ENCODE data around the gene LRIT2.

LRIT2 gene

GRCh38 chr10:84225427-84226173 lies at the start of gene LRIT2:
LRIT2 (minus strand) TSS chr10:84225544; CDS start chr10:84225520, 24 bp downstream.
- no peak for DNase-seq

- no peak for DNase-seq
Observed at GRCh38 chr10:84270708-84271107, 45.4 kb upstream of the LRIT2 start.

GRCh38 chr10:84269773-84270172 lies 44.4 kb upstream of the LRIT2 start:
- no peak for DNase-seq

- DNase-seq: no peak
Observed at GRCh38 chr10:84269162-84269561, 43.8 kb upstream of the LRIT2 start.

GRCh38 chr10:84267503-84268126 lies 42.3 kb upstream of the LRIT2 start:
- DNase-seq: peak; percentile 53

- no peak for DNase-seq
Observed at GRCh38 chr10:84265418-84265817, 40.1 kb upstream of the LRIT2 start.

GRCh38 chr10:84264611-84265141 lies 39.3 kb upstream of the LRIT2 start:
- peak; percentile 69 for DNase-seq

GRCh38 chr10:84263716-84264115 lies 38.4 kb upstream of the LRIT2 start:
- DNase-seq: no peak

GRCh38 chr10:84262190-84262956 lies 37.0 kb upstream of the LRIT2 start:
- no peak for DNase-seq

GRCh38 chr10:84261236-84261915 lies 36.0 kb upstream of the LRIT2 start:
- no peak for DNase-seq

- no peak for DNase-seq
Observed at GRCh38 chr10:84258034-84258695, 32.8 kb upstream of the LRIT2 start.

- no peak for DNase-seq
Observed at GRCh38 chr10:84257343-84258020, 32.1 kb upstream of the LRIT2 start.

GRCh38 chr10:84256510-84257342 lies 31.4 kb upstream of the LRIT2 start:
- peak; percentile 30 for DNase-seq

- DNase-seq: no peak
Observed at GRCh38 chr10:84254552-84255478, 29.5 kb upstream of the LRIT2 start.

- DNase-seq: no peak
Observed at GRCh38 chr10:84248794-84249193, 23.4 kb upstream of the LRIT2 start.

GRCh38 chr10:84247496-84247895 lies 22.2 kb upstream of the LRIT2 start:
- no peak for DNase-seq

GRCh38 chr10:84244651-84245270 lies 19.4 kb upstream of the LRIT2 start, which contains the start of gene RGR:
RGR (plus strand) TSS chr10:84245053; CDS start chr10:84245091, 38 bp downstream.
- no peak for DNase-seq

- no peak for DNase-seq
Observed at GRCh38 chr10:84243759-84244158, 18.4 kb upstream of the LRIT2 start.

GRCh38 chr10:84241185-84241790 lies 15.9 kb upstream of the LRIT2 start, which contains the start of gene LRIT1:
LRIT1 (minus strand) TSS chr10:84241546; CDS start chr10:84241439, 107 bp downstream.
- no peak for DNase-seq

All from CD4-positive, alpha-beta T cell treated with Interleukin-10 for 1 hour (primary cell).